ENCODE results near the gene HRH2.
"Not testable (repeated sequence)": the region's sequence is repeated elsewhere in the genome, so short reads cannot be mapped to it uniquely, and the experiment has no call there.

HRH2 gene

GRCh38 chr5:175745210-175745609 is 87.3 kb downstream of the HRH2 start:
- Histone ChIP-seq H3K27me3 (replicated peaks; ENCODE audit: control insufficient read depth, insufficient read depth, low read length) (peaks cover 23% of the 10 kb centered on the region), H3K4me3 (ENCODE audit: low read length) (no peak overlapping the region), H3K36me3 (ENCODE audit: control insufficient read depth, insufficient read depth, low read length, severe bottlenecking) (no peaks in the 10 kb centered on the region), H3K4me1 (ENCODE audit: control insufficient read depth, insufficient read depth, low read length) (no peaks in the 10 kb centered on the region), H3K9me3 (ENCODE audit: control insufficient read depth, low read length) (no peaks in the 10 kb centered on the region), H3K9ac (ENCODE audit: low read length) (no peak overlapping the region)
- DNase-seq (ENCODE audit: low read depth), result no peak

GRCh38 chr5:175746851-175747250 is 89.0 kb downstream of the HRH2 start:
- no peaks in the 10 kb centered on the region for H3K36me3 ChIP-seq (ENCODE audit: control insufficient read depth, insufficient read depth, low read length, severe bottlenecking)
- H3K9me3 ChIP-seq (ENCODE audit: control insufficient read depth, low read length), result no peaks in the 10 kb centered on the region
- H3K4me1 ChIP-seq (ENCODE audit: control insufficient read depth, insufficient read depth, low read length), result no peaks in the 10 kb centered on the region
- no peak overlapping the region for H3K9ac ChIP-seq (ENCODE audit: low read length)
- DNase-seq (ENCODE audit: low read depth), result peak; percentile 12
- no peak overlapping the region for H3K4me3 ChIP-seq (ENCODE audit: low read length)
- peaks cover 19% of the 10 kb centered on the region for H3K27me3 ChIP-seq (replicated peaks; ENCODE audit: control insufficient read depth, insufficient read depth, low read length)

GRCh38 chr5:175747539-175748060 is 89.7 kb downstream of the HRH2 start:
- no peak overlapping the region for H3K9ac ChIP-seq (ENCODE audit: low read length)
- no peak for DNase-seq (ENCODE audit: low read depth)
- peaks cover 23% of the 10 kb centered on the region for H3K27me3 ChIP-seq (replicated peaks; ENCODE audit: control insufficient read depth, insufficient read depth, low read length)
- H3K4me3 ChIP-seq (ENCODE audit: low read length), result no peak overlapping the region
- H3K9me3 ChIP-seq (ENCODE audit: control insufficient read depth, low read length), result no peaks in the 10 kb centered on the region
- no peaks in the 10 kb centered on the region for H3K4me1 ChIP-seq (ENCODE audit: control insufficient read depth, insufficient read depth, low read length)
- H3K36me3 ChIP-seq (ENCODE audit: control insufficient read depth, insufficient read depth, low read length, severe bottlenecking), result no peaks in the 10 kb centered on the region

- no peak overlapping the region for H3K9ac ChIP-seq (ENCODE audit: low read length)
- H3K4me1 ChIP-seq (ENCODE audit: control insufficient read depth, insufficient read depth, low read length), result no peaks in the 10 kb centered on the region
- no peaks in the 10 kb centered on the region for H3K9me3 ChIP-seq (ENCODE audit: control insufficient read depth, low read length)
- peaks cover 19% of the 10 kb centered on the region for H3K27me3 ChIP-seq (replicated peaks; ENCODE audit: control insufficient read depth, insufficient read depth, low read length)
- no peak for DNase-seq (ENCODE audit: low read depth)
- no peaks in the 10 kb centered on the region for H3K36me3 ChIP-seq (ENCODE audit: control insufficient read depth, insufficient read depth, low read length, severe bottlenecking)
- no peak overlapping the region for H3K4me3 ChIP-seq (ENCODE audit: low read length)
Measured at GRCh38 chr5:175748650-175749049, 90.8 kb downstream of the HRH2 start.

GRCh38 chr5:175749591-175749990 is 91.7 kb downstream of the HRH2 start:
- no peaks in the 10 kb centered on the region for H3K4me1 ChIP-seq (ENCODE audit: control insufficient read depth, insufficient read depth, low read length)
- no peaks in the 10 kb centered on the region for H3K36me3 ChIP-seq (ENCODE audit: control insufficient read depth, insufficient read depth, low read length, severe bottlenecking)
- H3K9ac ChIP-seq (ENCODE audit: low read length), result no peak overlapping the region
- H3K27me3 ChIP-seq (replicated peaks; ENCODE audit: control insufficient read depth, insufficient read depth, low read length), result peaks cover 13% of the 10 kb centered on the region
- H3K4me3 ChIP-seq (ENCODE audit: low read length), result no peak overlapping the region
- no peak for DNase-seq (ENCODE audit: low read depth)
- H3K9me3 ChIP-seq (ENCODE audit: control insufficient read depth, low read length), result no peaks in the 10 kb centered on the region

GRCh38 chr5:175750511-175750931 is 92.7 kb downstream of the HRH2 start:
- Histone ChIP-seq H3K9ac (ENCODE audit: low read length) (no peak overlapping the region), H3K4me1 (ENCODE audit: control insufficient read depth, insufficient read depth, low read length) (no peaks in the 10 kb centered on the region), H3K27me3 (replicated peaks; ENCODE audit: control insufficient read depth, insufficient read depth, low read length) (peaks cover 13% of the 10 kb centered on the region), H3K9me3 (ENCODE audit: control insufficient read depth, low read length) (no peaks in the 10 kb centered on the region), H3K4me3 (ENCODE audit: low read length) (no peak overlapping the region), H3K36me3 (ENCODE audit: control insufficient read depth, insufficient read depth, low read length, severe bottlenecking) (no peaks in the 10 kb centered on the region)
- no peak for DNase-seq (ENCODE audit: low read depth)

GRCh38 chr5:175751369-175751768 is 93.5 kb downstream of the HRH2 start:
- no peak overlapping the region for H3K4me3 ChIP-seq (ENCODE audit: low read length)
- H3K9ac ChIP-seq (ENCODE audit: low read length), result no peak overlapping the region
- DNase-seq (ENCODE audit: low read depth), result no peak
- no peaks in the 10 kb centered on the region for H3K9me3 ChIP-seq (ENCODE audit: control insufficient read depth, low read length)
- no peaks in the 10 kb centered on the region for H3K4me1 ChIP-seq (ENCODE audit: control insufficient read depth, insufficient read depth, low read length)
- H3K27me3 ChIP-seq (replicated peaks; ENCODE audit: control insufficient read depth, insufficient read depth, low read length), result peaks cover 13% of the 10 kb centered on the region
- no peaks in the 10 kb centered on the region for H3K36me3 ChIP-seq (ENCODE audit: control insufficient read depth, insufficient read depth, low read length, severe bottlenecking)

GRCh38 chr5:175752826-175753535 is 95.1 kb downstream of the HRH2 start:
- DNase-seq (ENCODE audit: low read depth), result no peak

GRCh38 chr5:175753536-175754402 is 95.9 kb downstream of the HRH2 start:
- H3K27me3 ChIP-seq (replicated peaks; ENCODE audit: control insufficient read depth, insufficient read depth, low read length), result peaks cover 13% of the 10 kb centered on the region
- H3K9me3 ChIP-seq (ENCODE audit: control insufficient read depth, low read length), result no peaks in the 10 kb centered on the region
- DNase-seq (ENCODE audit: low read depth), result no peak
- no peaks in the 10 kb centered on the region for H3K4me1 ChIP-seq (ENCODE audit: control insufficient read depth, insufficient read depth, low read length)
- H3K36me3 ChIP-seq (ENCODE audit: control insufficient read depth, insufficient read depth, low read length, severe bottlenecking), result no peaks in the 10 kb centered on the region
- no peak overlapping the region for H3K9ac ChIP-seq (ENCODE audit: low read length)
- no peak overlapping the region for H3K4me3 ChIP-seq (ENCODE audit: low read length)

More at GRCh38 chr5:175752826-175753535, 95.1 kb downstream of the HRH2 start:
- H3K9me3 ChIP-seq (ENCODE audit: control insufficient read depth, low read length), result no peaks in the 10 kb centered on the region
- H3K27me3 ChIP-seq (replicated peaks; ENCODE audit: control insufficient read depth, insufficient read depth, low read length), result peaks cover 13% of the 10 kb centered on the region
- H3K36me3 ChIP-seq (ENCODE audit: control insufficient read depth, insufficient read depth, low read length, severe bottlenecking), result no peaks in the 10 kb centered on the region
- no peak overlapping the region for H3K9ac ChIP-seq (ENCODE audit: low read length)
- no peaks in the 10 kb centered on the region for H3K4me1 ChIP-seq (ENCODE audit: control insufficient read depth, insufficient read depth, low read length)
- H3K4me3 ChIP-seq (ENCODE audit: low read length), result no peak overlapping the region

GRCh38 chr5:175759991-175760390 is 102.1 kb downstream of the HRH2 start:
- not testable (repeated sequence) for H3K4me3 ChIP-seq (ENCODE audit: low read length); H3K27me3 ChIP-seq (replicated peaks; ENCODE audit: control insufficient read depth, insufficient read depth, low read length); H3K9me3 ChIP-seq (ENCODE audit: control insufficient read depth, low read length); DNase-seq (ENCODE audit: low read depth); H3K4me1 ChIP-seq (ENCODE audit: control insufficient read depth, insufficient read depth, low read length); H3K36me3 ChIP-seq (ENCODE audit: control insufficient read depth, insufficient read depth, low read length, severe bottlenecking); H3K9ac ChIP-seq (ENCODE audit: low read length)
